Stimulated activated CD4-positive, alpha-beta T cell treated with anti-CD3 and anti-CD28 coated beads, Interleukin-4, amount 100 ng/mL, for 48 hours (primary cell): ENCODE measurements around the gene MEMO1.
"Not testable (repeated sequence)": the region's sequence is repeated elsewhere in the genome, so short reads cannot be mapped to it uniquely, and the experiment has no call there.

Experiments
- DNase-seq, 2 donors: peaks; one replicate each; pipeline ENCODE4 v3.0.0-alpha.2; 2020; ENCODE audit warnings: low read depth in 2 of 2

MEMO1 gene

DNA sequence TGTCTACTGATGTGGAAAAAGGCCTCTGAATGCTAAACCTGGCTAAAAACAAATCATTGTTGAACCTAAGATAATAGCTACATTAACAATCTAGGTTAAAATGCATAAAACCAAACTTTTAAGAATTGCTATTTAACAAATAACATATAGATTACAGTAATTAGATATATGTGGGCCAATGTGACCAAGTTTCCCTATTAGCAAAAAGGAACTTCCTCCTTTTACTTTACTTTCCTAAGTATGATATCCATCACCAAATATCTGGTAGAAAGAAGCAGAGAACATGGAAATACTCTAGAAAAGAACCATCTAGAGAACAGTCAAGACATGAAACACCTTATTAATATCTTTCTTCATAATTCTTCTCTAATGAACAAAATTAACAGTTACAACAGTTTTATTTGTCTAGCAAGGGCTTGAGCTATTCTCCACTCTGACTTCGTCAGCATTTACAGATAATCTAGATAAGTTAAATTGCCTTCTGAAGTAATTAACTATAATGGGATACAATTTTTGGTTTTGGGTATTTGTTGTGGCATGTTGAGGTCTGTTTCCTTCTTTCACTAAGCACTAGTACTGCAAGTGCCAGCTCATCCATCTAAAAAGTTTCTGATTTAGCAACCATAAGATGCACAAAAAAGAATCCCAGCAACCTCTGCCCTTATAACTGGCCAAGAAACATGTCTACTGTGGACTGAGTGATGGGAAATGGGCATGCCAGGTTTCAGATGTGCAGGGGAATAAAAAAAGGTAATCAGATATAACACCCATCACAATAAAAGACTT, 53.3 kb downstream of the MEMO1 start:
- DNase-seq: no peak

DNA sequence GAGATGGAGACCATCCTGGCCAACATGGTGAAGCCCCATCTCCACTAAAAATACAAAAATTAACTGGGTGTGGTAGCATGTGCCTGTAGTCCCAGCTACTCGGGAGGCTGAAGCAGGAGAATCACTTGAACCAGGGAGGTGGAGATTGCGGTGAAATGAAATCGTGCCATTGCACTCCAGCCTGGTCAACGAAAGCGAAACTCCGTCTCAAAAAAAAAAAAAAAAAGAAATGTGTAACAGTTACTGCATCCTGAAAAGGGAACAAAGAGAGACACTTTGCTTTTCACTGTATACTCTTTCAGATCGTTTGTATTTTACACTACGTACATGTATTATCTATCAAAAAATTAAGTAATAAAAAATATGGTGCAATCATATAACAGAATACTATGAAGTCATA, 53.9 kb downstream of the MEMO1 start:
- DNase-seq: not testable (repeated sequence)

DNA sequence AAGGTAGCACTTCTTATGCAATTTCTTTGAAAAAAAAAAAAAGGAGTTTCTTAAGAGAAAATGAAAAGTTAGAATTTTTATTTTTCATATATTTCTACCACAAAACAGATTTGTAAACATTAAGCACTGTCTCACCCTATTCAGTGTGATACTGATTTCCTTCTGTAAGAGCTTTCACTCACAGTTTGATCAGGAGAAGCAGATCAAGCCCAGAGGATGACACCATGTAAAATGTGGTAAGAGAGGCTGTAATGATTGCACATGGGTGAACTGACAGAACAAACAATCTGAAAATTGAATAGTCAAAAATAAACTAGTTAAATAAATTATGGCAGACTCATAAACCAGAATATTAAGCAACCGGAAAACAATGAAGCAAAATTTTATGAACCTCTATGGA, 54.5 kb downstream of the MEMO1 start:
- DNase-seq: no peak

DNA sequence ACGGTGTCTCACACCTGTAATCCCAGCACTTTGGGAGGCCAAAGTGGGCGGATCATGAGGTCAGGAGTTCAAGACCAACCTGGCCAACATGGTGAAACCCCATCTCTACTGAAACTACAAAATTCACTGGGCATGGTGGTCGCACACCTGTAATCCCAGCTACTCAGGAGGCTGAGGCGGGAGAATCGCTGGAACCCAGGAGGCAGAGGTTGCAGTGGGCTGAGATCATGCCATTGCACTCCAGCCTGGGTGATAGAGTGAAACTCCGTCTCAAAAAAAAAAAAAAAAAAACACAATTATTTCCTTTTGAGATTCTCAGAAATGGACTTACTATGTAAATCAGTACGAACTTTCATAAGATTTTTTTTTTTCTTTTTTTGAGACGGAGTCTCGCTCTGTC, 57.7 kb downstream of the MEMO1 start:
- DNase-seq: not testable (repeated sequence)

DNA sequence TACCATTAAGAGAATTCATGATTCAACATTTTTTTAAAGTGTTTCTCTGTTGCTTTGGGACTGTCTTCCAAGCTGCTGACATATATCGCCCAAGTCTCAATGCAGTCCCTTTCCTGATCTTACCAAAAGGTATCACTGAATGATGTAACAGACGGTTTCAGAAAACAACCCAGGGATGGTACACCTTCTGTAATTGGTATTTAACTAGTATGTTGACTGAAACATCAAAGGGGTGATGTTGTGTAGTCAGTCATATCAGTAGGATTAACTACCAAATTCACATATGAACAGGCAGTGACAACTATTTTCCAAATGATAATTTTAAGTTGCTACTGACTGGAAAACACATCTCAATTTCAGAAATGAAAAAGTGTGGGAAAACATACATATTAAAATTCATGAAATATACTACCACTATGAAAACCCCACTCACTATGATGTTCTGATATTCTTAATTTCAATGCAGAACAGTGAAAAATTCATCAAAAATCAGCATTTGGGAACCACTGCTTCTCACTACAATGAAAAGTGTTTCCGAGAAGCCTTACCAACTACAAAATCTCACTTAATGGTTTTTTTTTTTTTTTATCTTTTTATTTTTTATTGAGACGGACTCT, 59.8 kb downstream of the MEMO1 start:
- no peak for DNase-seq

DNA sequence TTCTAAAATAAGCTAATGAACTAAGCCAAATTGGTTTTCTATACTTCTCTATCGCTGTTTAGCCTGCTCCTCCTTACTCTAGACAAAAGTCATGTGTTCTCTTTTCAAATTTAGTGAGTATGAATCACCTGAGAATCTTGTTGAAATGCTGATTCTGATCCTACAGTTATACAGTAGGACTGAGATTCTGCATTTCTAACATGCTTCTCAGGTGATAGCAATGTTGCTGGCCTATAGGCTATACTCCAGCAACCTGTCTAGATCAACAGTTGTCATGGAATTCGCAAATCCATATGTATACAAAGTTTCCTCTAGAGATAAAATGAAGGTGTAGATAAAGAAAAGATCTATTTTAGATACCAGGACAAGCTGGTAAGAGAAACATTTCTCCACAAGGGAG, 62.9 kb downstream of the MEMO1 start:
- DNase-seq: no peak

DNA sequence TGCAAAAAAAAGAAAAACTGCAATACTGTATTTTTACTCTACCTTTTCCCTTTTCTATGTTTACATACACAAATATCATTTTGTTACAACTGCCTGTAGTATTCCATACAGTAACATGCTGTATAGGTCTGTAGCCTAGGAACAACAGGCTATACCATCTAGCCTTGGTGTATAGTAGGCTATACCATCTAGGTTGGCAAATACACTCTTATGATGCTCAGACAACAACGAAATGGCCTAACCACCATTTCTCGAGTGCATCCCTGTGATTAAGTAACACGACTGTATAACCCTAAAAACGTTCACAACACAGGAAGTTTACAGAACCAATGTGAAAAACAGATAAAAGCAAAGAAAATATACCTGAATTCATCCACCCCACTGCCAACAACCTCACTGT, 64.0 kb downstream of the MEMO1 start:
- DNase-seq: no peak

DNA sequence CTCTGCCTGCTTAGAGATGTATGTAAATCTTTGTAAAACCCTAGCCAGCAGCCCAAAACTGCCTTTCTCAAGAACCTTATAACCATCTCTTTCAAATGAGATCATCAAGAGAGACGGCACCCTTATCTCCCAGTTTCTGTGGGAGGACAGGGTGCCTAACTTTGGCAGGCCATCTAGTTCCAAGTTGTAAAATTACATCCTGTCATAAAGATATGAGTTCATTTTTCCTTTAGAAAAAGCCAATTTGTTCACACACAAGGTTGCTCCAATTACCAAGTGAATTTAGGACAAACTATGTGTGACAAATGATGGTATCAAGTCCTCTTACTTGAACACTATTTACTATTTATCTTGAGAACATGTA, 65.3 kb downstream of the MEMO1 start:
- no peak for DNase-seq

DNA sequence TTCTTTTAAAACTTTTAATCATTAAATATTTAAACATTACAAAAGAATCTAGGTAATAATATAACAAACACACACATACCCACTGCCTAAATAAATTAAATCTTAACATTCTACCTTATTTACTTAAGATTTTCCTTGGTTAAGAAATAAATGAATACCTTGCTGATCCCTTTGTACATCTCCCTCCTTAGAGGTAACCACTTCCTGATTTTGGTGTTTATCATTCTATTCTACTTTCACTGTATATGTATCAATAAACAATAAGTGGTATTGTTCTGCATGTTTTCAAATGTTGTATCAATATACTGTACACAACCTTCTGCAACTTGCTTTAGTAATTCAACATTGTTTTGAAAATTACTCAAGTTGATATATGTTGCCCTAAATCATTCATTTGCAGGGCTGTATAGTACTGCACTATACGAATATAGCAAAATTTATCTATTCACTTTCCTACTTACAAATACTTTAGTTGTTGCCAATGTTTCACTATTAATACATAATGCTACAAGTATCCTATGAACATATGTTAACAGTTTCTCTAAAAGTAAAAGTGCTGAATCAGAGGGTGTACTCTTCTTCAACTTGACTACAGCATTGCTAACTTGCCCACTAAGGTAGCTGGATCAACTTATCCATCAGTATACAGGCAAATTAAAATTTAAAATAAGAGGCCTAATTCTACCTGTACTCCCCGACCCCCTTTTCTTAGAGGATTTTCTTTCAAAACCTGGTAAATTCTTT, 65.8 kb downstream of the MEMO1 start:
- DNase-seq: no peak

DNA sequence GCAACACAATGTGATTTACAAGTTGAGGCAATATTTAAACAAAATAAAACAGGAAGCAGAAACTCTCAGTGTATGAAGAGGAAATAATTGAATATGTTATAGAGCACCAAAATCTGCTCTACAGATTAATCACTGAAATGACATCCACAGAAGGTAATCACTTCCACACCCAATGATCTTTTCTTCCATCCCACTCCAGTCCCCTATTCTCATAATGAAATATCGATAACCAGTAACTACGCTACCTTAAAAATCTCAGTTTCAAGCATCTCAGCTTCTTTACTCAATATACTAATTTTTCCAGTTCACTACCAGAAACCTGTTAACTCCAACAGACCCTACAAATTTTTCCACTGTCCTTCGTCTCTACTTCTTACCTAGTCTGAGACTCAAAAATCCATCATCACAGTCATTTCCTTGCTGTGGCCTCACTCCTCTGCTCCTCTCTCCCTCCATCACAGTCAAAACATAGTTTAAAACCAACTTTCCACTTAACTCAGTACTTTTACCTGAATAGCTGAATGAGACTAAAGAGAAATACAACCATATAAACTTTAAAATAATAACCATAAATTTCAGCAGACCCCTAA, 67.1 kb downstream of the MEMO1 start:
- no peak for DNase-seq

DNA sequence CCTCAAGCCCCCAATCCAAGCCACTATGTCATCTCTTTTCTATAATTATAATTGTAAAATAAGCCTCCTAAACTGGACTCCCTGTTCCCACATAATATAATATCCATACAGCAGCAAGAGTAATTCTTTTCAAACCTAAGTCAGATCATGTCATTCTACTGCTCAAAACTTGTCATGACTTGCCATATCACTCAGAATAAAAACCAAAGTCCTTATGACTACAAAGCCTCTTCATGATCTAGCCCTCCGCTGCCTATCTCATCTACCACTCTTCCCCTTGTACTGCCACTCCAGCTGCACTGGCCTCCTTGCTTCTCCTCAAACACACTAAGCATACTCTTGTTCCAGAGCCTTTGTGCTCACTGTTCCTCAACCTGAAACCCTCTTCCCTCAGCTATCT, 69.9 kb downstream of the MEMO1 start:
- no peak for DNase-seq

DNA sequence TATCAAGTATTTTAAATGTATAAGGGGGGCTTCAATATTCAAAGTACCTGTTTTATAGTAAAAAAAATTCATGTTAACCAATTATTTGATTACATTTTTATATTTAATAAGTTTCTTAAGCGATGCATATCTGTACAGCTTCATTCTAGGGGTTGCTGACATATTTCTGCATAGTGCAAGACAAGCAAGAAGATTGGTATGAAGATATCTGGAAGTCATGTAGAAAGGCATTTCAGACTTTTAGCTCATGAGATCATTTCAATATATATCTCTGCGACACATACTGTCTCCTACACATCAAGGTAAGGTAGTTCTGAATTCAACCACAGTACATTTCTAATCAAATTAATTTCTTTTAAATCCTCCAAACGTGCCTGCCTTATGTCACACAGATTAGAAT, 73.1 kb downstream of the MEMO1 start:
- no peak for DNase-seq

DNA sequence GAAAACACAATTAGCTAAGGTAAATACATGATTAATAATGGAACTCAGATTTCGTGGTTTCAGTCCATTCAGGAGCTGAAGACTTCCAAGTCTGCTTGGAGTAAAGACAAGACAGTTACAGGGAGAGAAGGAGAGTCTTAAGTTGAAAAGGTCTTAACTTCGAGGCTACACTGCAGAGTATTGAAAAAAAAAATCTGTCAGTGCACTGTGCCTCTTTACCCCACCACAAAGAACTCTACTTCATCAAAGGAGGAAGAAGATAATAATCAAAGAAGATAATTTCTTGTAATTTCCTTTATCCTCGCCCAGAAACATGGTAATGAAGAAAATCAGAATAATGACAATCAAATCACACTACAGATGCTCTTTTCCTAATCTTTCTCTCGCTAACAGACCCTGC, 75.4 kb downstream of the MEMO1 start:
- no peak for DNase-seq

DNA sequence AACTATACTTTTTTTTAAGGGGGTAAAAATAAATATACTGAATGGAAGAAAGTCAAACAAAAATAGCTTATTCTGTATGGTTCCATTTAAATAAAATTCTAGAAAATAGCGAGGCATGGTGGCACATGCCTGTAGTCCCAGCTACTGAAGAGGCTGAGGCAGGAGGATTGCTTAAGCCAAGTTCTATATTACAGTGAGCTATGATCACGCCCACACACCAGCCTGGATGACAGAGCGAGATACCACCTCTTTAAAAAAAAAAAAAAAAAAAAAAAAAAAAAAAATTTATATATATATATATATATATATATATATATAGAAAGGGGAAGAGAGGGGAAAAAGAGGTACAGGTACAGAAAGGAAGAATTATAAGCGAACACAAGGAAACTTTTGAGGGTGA, 77.7 kb downstream of the MEMO1 start:
- no peak for DNase-seq

DNA sequence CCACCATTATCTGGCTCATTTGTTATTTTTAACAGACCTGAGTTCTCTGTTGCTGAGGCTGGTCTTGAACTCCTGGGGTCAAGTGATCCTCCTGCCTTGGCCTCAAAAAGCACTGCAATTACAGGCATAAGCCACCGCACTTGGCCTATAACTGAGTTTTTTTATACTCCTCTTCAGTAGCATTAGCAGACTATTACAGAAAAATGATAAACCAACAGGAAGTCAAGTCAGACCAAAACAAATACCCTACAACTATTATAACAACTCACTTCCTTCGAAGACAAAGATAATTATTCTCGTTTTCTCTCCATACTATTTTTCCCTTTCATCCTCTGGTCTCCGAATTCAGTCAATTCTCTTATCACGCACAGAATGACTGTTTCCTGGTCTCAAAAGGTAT, 78.2 kb downstream of the MEMO1 start:
- no peak for DNase-seq

DNA sequence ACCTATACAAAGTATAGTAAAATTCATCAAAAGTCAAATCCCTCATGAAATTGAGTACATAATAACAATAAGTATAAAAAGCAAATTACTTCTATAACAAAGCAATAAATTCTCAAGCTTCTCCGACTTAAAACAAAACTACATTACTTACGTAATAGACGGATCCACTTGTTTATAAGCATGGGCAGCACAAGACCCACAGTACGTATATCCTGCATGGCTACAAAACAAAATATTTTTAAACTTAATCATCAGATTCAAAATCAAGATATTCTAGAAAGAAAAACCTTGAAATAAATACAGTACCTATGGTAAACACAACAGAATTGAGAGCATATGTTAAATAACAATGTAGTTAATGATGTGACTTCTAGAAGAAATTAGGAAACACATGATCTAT, 78.9 kb downstream of the MEMO1 start:
- no peak for DNase-seq

DNA sequence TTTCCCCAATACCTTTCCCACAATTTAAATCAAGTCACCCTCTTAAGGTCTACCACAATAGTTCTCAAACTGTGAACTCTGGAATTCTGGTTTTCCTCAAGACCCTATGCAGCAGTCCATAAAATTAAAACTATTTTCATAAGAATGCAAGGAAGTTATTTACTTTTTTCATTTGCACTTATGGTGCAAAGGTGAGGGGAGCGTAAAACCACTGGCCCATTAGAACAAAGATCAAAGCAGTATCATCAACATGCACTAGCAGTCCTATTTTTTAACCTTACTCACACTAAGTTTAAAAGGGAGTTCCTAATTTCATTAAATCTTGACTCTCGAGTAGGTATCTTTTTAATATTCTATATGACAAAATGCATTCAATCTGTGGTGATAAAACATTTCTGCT, 85.3 kb downstream of the MEMO1 start:
- no peak for DNase-seq

DNA sequence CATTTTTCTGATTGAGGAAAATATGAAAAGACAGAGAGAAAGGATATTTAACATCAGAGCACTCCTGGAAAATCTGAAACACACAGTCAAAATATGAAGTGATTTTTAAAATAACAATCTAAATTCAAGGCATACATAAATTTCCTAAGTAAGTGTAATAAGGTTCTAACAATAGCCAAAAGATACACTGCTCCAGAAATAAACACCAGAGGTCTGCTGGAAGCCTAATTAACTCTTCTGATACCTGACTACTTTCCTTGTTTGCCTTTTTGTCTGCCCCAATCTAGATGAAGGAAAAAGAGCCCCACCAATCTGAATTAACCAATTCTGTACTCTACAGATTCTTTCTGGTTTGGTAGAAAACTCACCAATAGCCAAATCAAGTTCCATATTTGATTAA, 87.1 kb downstream of the MEMO1 start:
- DNase-seq: no peak

DNA sequence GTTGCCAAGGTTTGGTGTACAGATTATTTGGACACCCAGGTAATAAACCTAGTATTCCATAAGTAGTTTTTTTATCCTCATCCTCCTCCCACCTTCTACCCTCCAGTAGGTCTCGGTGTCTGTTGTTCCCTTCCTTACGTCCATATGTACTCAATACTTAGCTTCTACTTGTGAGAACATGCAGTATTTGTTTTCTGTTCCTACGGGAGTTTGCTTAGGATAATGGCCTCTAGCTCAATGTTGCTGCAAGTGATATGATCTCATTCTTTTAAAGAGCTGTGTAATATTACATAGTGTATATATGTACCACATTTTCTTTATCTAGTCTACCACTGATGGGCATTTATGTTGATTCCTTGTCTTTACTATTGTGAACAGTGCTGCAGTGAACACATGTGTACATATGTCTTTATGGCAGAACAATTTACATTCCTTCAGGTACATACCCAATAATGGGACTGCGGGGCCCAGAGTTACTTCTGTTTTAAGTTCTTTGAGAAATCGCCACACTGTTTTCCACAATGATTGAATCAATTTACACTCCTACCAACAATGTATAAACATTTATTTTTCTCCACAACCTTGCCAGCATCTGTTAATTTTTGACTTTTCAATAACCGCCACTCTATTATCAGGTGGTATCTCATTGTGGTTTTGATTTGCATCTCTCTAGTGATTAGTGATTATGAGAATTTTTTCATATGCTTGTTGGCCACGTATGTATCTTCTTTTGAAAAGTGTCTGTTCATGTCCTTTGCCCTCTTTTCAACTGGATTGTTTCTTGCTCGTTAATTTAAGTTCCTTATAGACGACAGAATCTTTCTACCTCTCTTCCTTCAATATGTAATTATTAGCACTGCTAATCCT, 88.0 kb downstream of the MEMO1 start:
- no peak for DNase-seq

DNA sequence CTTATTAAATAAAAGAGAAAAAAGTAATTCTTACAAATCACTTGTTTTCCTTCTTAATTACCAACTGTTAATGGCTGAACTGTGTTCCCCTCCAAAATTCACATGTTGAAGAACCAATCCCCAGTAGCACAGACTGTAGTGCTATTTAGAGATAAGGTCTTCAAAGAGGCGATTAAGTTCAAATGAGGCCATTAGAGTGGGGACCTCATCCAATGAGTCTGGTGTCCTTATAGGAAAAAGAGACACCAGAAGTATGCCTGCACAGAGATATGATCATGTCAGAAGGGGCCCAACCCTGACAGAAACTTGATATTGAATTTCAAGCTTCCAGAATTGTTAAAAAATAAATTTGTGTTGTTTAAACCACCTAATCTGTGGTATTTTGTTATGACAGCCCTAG, 89.8 kb downstream of the MEMO1 start:
- no peak for DNase-seq

DNA sequence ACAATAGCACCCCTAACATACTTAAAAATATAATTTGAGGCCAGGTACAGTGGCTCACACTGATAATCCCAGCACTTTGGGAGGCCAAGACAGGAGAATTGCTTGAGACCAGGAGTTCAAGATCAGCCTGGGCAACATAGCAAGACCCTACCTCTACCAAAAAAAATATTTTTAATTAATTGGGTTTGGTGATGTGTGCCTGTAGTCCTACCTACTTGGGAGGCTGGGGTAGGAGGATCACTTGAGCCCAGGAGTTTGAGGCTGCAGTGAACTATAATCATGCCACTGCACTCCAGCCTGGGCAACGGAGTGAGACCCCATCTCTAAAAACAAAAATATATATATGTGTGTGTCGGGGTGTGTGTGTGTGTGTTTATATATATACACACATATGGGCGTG, 91.3 kb downstream of the MEMO1 start:
- DNase-seq: no peak

DNA sequence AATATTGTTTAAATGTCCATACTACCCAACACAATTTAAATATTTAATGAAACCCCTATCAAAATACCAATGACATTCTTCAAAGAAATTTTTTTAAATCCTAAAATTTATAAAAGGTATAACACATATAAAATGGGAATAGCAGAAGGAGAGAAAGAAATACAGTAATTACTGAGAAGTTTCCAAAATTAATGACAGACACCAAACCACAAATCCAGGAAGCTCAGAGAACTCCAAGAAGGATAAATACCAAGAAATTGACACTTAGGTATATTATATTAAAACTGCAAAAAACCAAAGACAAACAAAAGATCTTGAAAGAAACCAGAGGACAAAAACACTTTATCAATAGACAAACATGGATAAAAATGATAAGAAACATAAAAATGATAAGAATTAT, 101.1 kb downstream of the MEMO1 start:
- DNase-seq: no peak
